CD4-positive, alpha-beta memory T cell (primary cell): Measurements from ENCODE around the gene MRPS14. TPM values are rescaled to one million over a fixed set of nuclear protein-coding genes. Genes with fewer than 3 reads are reported as not detected.

Experiments
- CTCF ChIA-PET: fragments of 350-600 bp; sonication (Branson Sonifier 250); formaldehyde crosslinking; loops from one replicate; lab custom pipeline; 2021; ENCODE audit warnings: inconsistent platforms; ENCODE audit not compliant: partially characterized antibody; lab: Charles Lee
- POLR2A ChIA-PET: fragments of 350-600 bp; sonication (Branson Sonifier 250); formaldehyde crosslinking; loops from one replicate; lab custom pipeline; 2021; ENCODE audit not compliant: partially characterized antibody; lab: Charles Lee
- DNase-seq, 5 donors: peaks; one replicate each; pipeline versions ENCODE4 v3.0.0 to v3.0.0-alpha.2; 2020 to 2022; ENCODE audit warnings: mixed read lengths in 1 of 5
- H3K27ac ChIP-seq: one replicate; pipeline ENCODE4 v1.7.0; 2013; ENCODE audit warnings: low read depth, low read length
- H3K27me3 ChIP-seq: 2 replicates; pipeline ENCODE4 v1.7.0; 2013; ENCODE audit warnings: mild to moderate bottlenecking, low read length, moderate library complexity; ENCODE audit not compliant: insufficient read depth
- H3K36me3 ChIP-seq: 2 replicates; pipeline ENCODE4 v1.7.0; 2013; ENCODE audit warnings: mild to moderate bottlenecking, low read length, moderate library complexity; ENCODE audit not compliant: insufficient read depth
- H3K4me1 ChIP-seq: 2 replicates; pipeline ENCODE4 v1.7.0; 2013; ENCODE audit warnings: mild to moderate bottlenecking, low read length, moderate library complexity; ENCODE audit not compliant: insufficient read depth
- H3K4me3 ChIP-seq, 2 donors: one replicate each; pipeline ENCODE4 v1.7.0; 2013; ENCODE audit warnings: low read length in 2 of 2, mild to moderate bottlenecking in 1 of 2
- H3K9me3 ChIP-seq, 2 donors: one replicate each; pipeline ENCODE4 v1.7.0; 2013; ENCODE audit warnings: low read length in 2 of 2, control low read depth in 1 of 2; ENCODE audit not compliant: control insufficient read depth in 1 of 2
- H3K27ac Mint-ChIP-seq, 7 donors: one replicate each; pipeline ENCODE4 v1.8.0; 2020 to 2021; ENCODE audit warnings: mixed read lengths in 7 of 7, mild to moderate bottlenecking in 6 of 7, inconsistent platforms in 3 of 7, moderate library complexity in 3 of 7
- H3K27me3 Mint-ChIP-seq, 2 donors: one replicate each; pipeline ENCODE4 v1.8.0; 2020 to 2021; ENCODE audit warnings: mixed read lengths in 2 of 2
- H3K36me3 Mint-ChIP-seq, 2 donors: one replicate each; pipeline ENCODE4 v1.8.0; 2020 to 2021; ENCODE audit warnings: mixed read lengths in 2 of 2, inconsistent platforms in 1 of 2, mild to moderate bottlenecking in 1 of 2
- H3K4me1 Mint-ChIP-seq, 4 donors: one replicate each; pipeline ENCODE4 v1.8.0; 2020 to 2021; ENCODE audit warnings: mixed read lengths in 4 of 4, mild to moderate bottlenecking in 1 of 4
- H3K4me3 Mint-ChIP-seq, 8 donors: one replicate each; pipeline ENCODE4 v1.8.0; 2020 to 2021; ENCODE audit warnings: mixed read lengths in 8 of 8, mild to moderate bottlenecking in 7 of 8, moderate library complexity in 6 of 8, inconsistent platforms in 3 of 8
- H3K9me3 Mint-ChIP-seq, 8 donors: one replicate each; pipeline ENCODE4 v1.8.0; 2020 to 2021; ENCODE audit warnings: mixed read lengths in 8 of 8, mild to moderate bottlenecking in 5 of 8, inconsistent platforms in 3 of 8, moderate library complexity in 1 of 8
- intact Hi-C: fragments of 100-400 bp; cut with micrococcal nuclease; formaldehyde crosslinking; loops from one replicate; pipeline ENCODE4 v1.15.1; 2023
- polyA plus RNA-seq, 2 donors: library from polyadenylated mRNA; unstranded; fragments of 300-500 nt; fragmentation: Illumina TruSeq; gene quantifications; one replicate each; pipeline ENCODE4 v1.2.3, GENCODE V29; 2021
- total RNA-seq, 2 experiments: library from RNA; stranded (reverse); gene quantifications; one replicate each; pipeline ENCODE4 v1.2.3, GENCODE V29; 2021

MRPS14 gene
- total and polyA plus RNA-seq, 4 experiments from 2014 or later = 39.3 to 62.6 (median 49.9) TPM

DNA sequence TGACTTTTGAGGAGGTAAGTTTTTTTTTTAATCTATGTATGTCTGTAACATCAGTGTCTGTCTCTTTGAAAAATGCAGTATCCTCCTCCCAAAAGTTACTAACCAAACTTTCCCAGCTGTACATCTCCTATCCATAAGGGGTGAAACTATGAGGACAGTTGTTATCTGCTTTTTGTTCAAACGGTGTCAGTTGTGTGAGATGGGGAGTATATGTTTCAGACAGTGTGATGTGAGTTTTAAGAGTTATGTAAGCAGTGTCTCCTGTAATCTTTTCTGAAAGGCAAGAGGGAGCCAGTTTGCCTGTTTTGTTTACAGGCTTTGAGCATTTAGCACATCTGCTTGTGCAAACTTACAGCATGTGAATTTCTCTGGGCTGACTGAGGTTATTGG is 58.3 kb downstream of the MRPS14 start:
- Histone ChIP-seq H3K9me3 (no peaks in the 10 kb centered on the region), H3K4me3 (peak overlapping the region; percentile 17 to 26), H3K27ac (peak overlapping the region; percentile 65), H3K27me3 (no peaks in the 10 kb centered on the region), H3K4me1 (peaks cover 73% of the 10 kb centered on the region), H3K36me3 (no peaks in the 10 kb centered on the region)
- Mint-ChIP-seq H3K4me3 (peak overlapping the region; percentile 78 to 91 (median 88)), H3K9me3 (no peaks in the 10 kb centered on the region), H3K36me3 (peaks cover 0 to 7% of the 10 kb centered on the region in 2 donors), H3K27me3 (no peaks in the 10 kb centered on the region), H3K4me1 (peaks cover 49 to 63% (median 56%) of the 10 kb centered on the region in 4 donors), H3K27ac (peak overlapping the region; percentile 89 to 99 (median 95))
- peak in 4 of 5 donors; percentile 53 to 62 (median 58) for DNase-seq
- intact Hi-C loops = loop anchor here (1.0 to 10.0 kb wide), 8 partner anchors 10 to 1100 kb away; partner anchors contain the start of genes CACYBP, GAS5, MRPS14 and RABGAP1L
- ChIA-PET CTCF (interaction anchor here (1.0 to 11.2 kb wide), 7 partner anchors 8 to 36 kb away, joined by 3 to 122 read pairs (median 7); partner anchors contain the start of gene CACYBP), POLR2A (interaction anchor here (0.5 to 12.5 kb wide), 18 partner anchors 8 to 1097 kb away, joined by 3 to 315 read pairs (median 6); partner anchors contain the start of genes CACYBP, MRPS14 and ZBTB37)

DNA sequence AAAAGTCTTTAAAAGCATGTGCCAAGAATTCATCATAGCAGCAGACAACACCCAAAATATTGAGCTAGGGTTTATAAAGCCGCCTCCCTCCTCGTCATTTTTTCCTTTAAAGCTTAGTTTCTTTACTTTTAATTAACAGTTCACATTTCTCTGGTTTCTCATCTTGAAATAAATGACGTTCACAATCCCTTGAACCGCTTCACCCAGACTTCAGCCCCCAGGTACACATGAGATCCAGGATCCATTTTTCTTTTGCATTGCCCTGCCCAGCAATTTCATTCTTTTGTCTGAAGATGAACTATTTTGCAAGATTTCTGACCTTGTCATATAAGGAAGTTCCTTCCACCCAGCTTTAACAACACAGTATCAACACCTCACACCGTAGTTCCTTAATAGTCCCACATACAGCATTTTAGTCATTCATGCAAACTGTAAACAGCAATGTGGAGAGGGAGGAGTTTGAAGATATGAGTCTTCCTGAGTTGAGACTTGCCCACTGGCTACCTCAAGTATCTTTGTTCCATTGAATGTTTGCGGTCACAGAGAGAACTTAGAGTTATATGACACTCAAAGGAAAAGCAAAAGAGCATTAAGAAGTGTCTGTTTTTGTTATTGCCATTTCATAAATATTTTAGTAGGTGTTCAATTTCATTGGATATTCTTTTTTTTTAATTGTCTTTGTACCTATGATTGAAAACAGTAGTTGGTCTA is 58.8 kb downstream of the MRPS14 start:
- H3K4me1 Mint-ChIP-seq = peaks cover 45 to 57% (median 52%) of the 10 kb centered on the region in 4 donors
- H3K9me3 Mint-ChIP-seq = no peaks in the 10 kb centered on the region
- H3K36me3 Mint-ChIP-seq = peaks cover 0 to 4% of the 10 kb centered on the region in 2 donors
- Histone ChIP-seq H3K9me3 (no peaks in the 10 kb centered on the region), H3K4me1 (peaks cover 68% of the 10 kb centered on the region), H3K36me3 (no peaks in the 10 kb centered on the region), H3K27ac (peak overlapping the region; percentile 65), H3K27me3 (no peaks in the 10 kb centered on the region), H3K4me3 (peak overlapping the region in 1 of 2 donors; percentile 26)
- DNase-seq = peak; percentile 64 to 75 (median 74)
- intact Hi-C loops = loop anchor here (1.0 to 10.0 kb wide), 6 partner anchors 9 to 1100 kb away; partner anchors contain the start of genes CACYBP, GAS5, MRPS14 and RABGAP1L
- POLR2A ChIA-PET = interaction anchor here (0.5 to 12.5 kb wide), 16 partner anchors 11 to 942 kb away, joined by 3 to 315 read pairs (median 5); partner anchors contain the start of genes CACYBP, MRPS14 and RC3H1
- peak overlapping the region; percentile 78 to 91 (median 88) for H3K4me3 Mint-ChIP-seq
- peak overlapping the region; percentile 89 to 99 (median 95) for H3K27ac Mint-ChIP-seq
- CTCF ChIA-PET = interaction anchor here (0.8 to 11.2 kb wide), 5 partner anchors 12 to 79 kb away, joined by 3 to 122 read pairs (median 9); no protein-coding TSS in a partner anchor
- H3K27me3 Mint-ChIP-seq = no peaks in the 10 kb centered on the region

DNA sequence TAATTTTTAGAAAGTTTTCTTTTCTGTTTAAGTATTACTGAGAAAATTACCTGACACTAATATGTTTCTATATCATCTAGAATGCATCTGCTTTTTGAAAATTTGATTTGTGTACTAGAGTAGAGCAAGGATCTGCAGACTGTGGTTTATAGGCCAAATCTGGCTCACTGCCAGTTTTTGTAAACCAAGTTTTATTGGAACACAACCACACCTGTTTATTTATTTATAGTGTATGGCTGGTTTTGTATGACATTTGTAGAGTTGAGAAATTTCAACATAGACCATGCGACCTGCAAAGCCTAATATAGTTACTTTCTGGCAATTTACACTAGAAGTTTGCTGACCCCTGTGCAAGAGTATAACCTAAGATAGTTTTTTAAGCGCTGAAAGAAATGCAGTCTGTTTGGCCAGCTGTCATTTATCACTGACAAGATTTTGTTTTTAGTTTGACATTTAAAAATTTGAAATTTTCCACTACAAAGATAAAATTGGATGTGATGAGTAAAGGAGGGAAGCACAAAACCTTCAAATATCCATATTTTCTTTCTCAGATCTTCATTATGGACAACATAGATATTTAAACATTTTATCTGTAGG is 59.6 kb downstream of the MRPS14 start:
- H3K4me3 ChIP-seq = no peak overlapping the region
- POLR2A ChIA-PET = interaction anchor here (0.5 to 12.5 kb wide), 14 partner anchors 10 to 941 kb away, joined by 3 to 315 read pairs (median 4); partner anchors contain the start of genes CACYBP, MRPS14 and RC3H1
- H3K4me1 ChIP-seq = peaks cover 60% of the 10 kb centered on the region

More for the DNA sequence above, 59.6 kb downstream of the MRPS14 start:
- DNase-seq = peak in 4 of 5 donors; percentile 15 to 42 (median 18)
- Histone ChIP-seq H3K27ac (peak overlapping the region; percentile 65), H3K36me3 (no peaks in the 10 kb centered on the region), H3K27me3 (no peaks in the 10 kb centered on the region), H3K9me3 (no peaks in the 10 kb centered on the region)
- peak overlapping the region; percentile 89 to 99 (median 95) for H3K27ac Mint-ChIP-seq
- peak overlapping the region in 5 of 8 donors; percentile 21 to 91 (median 91) for H3K4me3 Mint-ChIP-seq
- CTCF ChIA-PET = interaction anchor here (0.6 to 11.2 kb wide), 7 partner anchors 16 to 78 kb away, joined by 3 to 122 read pairs (median 3); no protein-coding TSS in a partner anchor
- no peaks in the 10 kb centered on the region for H3K9me3 Mint-ChIP-seq
- H3K4me1 Mint-ChIP-seq = peaks cover 39 to 49% (median 44%) of the 10 kb centered on the region in 4 donors
- H3K27me3 Mint-ChIP-seq = no peaks in the 10 kb centered on the region
- peaks cover 0 to 2% of the 10 kb centered on the region in 2 donors for H3K36me3 Mint-ChIP-seq
- intact Hi-C loops = loop anchor here (1.0 to 10.0 kb wide), 6 partner anchors 8 to 1099 kb away; partner anchors contain the start of genes CACYBP, GAS5, MRPS14 and RABGAP1L

Other genes starting within 250 kb of the MRPS14 start
- gene CACYBP, start 23.5 kb downstream of the MRPS14 start, total RNA-seq = 100 to 1,000 TPM in 1 of 2 experiments, 10 to 100 TPM in 1; 98.3 to 105 TPM
- gene CACYBP, start 23.5 kb downstream of the MRPS14 start, polyA plus RNA-seq = 100 to 1,000 TPM; 161 to 226 TPM
- gene TNN, start 44.4 kb upstream of the MRPS14 start, total RNA-seq = not detected
- gene TNN, start 44.4 kb upstream of the MRPS14 start, polyA plus RNA-seq = not detected
- 10 to 100 TPM; 28.7 to 33.6 TPM for gene KIAA0040, start 169.4 kb upstream of the MRPS14 start, total RNA-seq
- gene KIAA0040, start 169.4 kb upstream of the MRPS14 start, polyA plus RNA-seq = 10 to 100 TPM; 36.2 to 53.8 TPM